GM21515 (cell line): ENCODE results near the gene GANAB.
"Not testable (repeated sequence)": the region's sequence is repeated elsewhere in the genome, so short reads cannot be mapped to it uniquely, and the experiment has no call there.

ENCODE experiments used
- ATAC-seq: cut with Tn5 transposase; IDR thresholded peaks from one replicate; pipeline ENCODE4 v1.9.1; 2021; ENCODE audit not compliant: unreplicated experiment

GANAB gene

DNA sequence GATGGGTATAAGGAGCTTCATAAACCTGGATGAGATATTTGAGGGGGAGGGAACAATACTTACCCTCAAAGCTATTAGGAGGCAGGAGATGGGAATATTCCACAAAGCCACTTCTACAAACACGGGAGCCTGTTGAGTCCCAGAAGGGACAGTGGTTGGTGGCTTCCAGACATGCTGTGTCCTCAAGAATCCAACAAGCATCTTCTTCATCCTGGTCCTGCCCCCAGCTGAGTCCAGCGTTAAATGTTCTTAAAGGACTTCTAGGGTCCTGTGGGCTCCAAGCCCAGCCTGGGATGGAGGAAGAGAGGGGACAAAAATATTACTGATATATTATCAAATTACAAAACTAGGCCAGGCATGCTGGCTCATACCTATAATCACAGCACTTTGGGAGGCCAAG, 21.0 kb upstream of the GANAB start:
- ATAC-seq = no peak

DNA sequence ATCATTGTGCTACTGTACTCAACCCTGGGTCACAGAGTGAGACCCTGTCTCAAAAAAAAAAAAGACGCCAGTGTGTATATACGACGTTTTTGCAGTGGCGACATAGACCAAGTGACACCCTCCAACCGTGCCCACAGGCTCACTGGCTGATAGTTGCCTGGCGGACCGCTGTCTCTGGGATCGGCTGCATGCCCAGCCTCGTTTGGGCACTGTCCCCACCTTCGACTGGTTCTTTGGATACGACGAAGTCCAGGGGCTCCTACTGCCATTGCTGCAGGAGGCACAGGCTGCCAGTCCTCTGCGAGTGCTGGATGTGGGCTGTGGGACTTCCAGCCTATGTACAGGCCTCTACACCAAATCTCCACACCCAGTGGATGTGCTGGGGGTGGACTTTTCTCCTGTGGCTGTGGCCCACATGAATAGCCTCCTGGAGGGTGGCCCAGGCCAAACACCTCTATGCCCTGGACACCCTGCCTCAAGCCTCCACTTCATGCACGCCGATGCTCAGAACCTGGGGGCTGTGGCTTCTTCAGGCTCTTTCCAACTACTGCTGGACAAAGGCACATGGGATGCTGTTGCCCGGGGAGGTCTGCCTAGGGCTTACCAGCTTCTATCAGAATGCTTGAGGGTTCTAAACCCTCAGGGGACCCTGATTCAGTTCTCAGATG, 20.0 kb upstream of the GANAB start:
- no peak for ATAC-seq

DNA sequence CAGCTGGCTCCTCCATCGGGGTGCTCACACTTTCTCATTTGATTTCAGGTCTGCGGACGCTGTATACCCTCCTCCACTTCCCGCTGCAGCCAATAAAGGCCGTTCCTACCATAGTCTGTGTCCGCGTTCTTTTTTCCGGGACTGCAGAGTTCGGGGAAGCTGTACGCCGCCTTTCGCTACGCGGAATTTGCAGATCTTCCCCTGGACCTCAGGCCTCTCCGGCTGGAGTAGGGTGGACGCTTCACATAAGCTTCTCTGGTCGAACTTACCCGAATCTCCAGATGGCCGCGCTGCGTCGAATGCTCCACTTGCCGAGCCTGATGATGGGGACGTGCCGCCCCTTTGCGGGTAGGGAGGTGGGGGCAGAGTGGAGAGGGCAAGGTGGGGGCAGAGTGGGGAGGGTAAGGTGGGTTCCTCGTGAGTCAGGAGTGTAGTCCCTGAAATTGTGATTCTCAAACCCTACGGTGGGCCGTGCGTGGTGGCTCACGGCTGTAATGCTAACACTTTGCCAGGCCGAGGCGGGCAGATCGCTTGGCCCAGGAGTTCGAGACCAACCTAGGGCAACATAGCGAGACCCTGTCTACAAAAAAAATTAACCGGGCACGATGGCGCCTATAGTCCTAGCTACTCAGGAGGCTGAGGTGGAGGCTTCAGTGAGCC, 19.3 kb upstream of the GANAB start:
- ATAC-seq = peak; percentile 24

DNA sequence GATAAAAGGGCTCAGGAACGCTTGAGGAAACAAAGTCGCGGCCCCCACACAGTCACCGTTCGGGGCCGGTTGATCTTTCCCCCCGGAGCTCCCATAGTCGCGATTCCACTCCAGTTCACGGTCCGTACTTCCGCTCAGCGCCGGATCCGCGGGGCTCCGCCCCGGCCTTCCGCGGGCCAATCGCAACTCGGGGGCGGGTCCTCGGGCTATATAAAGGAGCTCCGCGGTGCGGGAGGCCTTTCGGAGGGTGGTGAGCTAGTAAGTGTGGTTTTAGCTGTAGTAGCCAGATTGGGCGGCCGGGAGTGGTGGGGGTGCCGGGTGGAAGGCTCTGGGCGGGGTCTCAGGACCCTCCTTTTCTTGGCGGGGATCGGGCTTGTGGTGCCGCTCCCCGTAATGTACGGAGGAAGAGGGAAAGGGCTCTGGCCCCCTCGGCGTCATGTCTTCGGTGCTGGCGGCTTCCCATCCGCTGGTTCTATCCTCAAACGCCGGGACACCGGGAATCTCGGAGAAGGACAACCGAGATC, 18.7 kb upstream of the GANAB start, which contains the start of the genes C11orf98 and CSKMT:
Gene C11orf98, minus strand, starts transcription at position 136 of the 524 bp plus-strand sequence. Its CDS starts 41 bp downstream, at position 95.
Gene CSKMT, plus strand, starts transcription at position 238 of the 524 bp plus-strand sequence. CDS start 568 bp downstream, outside the sequence.
- peak; percentile 67 for ATAC-seq

DNA sequence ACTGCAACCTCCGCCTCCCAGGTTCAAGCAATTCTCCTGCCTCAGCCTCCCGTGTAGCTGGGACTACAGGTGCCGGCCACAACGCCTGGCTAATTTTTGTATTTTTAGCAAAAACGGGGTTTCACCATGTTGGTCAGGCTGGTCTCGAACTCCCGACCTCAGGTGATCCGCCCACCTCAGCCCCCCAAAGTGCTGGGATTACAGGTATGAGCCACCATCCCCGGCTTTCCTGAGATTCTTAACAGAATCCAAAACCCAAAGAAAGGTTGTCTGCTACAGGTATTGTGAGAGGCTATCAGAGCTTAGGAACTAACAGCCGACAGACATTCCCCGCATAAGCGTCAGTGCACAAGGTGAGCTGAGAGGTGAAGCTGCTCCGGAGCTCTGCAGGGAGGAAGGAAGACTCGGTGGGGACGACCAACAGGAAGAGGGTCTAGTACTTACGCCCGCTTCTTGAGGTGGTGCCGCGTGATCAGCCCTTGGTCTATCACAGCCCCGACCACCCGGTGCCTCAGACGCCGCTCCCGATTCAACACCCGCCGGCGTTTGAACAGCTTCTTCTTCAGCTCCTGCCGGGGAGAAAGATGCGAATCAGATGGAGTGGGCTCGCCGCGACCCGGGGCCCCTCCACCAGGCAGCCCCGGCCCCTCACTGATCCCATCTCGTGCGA, 18.1 kb upstream of the GANAB start:
- peak; percentile 27 for ATAC-seq

DNA sequence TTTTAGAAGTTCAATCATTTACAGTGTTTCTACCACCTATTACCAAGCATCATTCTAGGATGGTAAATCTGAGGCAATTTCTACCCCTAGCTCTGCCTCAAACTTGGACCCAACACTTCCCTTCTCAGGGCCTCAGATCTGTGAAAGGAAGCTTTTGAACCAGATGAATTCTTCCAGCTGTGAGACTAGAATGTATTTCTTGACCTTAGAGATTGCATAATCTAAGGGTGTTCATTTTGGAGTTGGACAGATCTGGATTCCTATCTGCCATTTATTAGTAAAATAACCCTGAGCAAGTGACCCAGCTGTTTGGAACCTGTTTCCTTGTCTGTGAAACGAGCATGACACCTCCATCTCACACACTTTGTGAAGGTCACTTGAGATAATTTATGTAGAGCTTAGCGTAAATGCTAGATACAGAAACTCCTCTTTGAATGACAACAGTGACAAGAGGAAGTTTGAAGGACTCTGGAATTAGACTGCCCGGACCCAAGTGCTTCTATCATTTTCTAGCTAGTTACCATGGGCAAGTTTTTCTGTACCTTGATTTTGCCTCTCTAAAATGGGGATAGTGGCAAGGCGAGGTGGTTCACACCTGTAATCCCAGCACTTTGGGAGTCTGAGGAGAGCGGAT, 10.5 kb upstream of the GANAB start:
- no peak for ATAC-seq

DNA sequence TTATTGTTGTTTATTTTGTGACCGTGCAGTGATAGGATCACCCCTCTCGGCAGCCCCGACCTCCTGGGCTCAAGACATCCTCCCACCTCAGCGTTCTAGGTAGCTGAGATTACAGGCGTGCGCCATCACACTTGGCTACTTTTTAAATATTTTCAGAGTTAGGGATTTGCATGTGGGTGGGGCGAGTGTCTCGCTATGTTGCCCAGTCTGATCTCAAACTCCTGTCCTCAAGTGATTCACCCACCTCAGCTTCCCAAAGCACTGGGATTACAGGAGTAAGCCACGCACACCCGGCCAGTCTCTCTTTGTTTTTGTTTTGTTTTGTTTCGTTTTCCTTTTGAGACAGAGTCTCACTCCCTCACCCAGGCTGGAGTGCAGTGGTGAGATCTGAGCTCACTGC, 7.9 kb upstream of the GANAB start:
- ATAC-seq = no peak

DNA sequence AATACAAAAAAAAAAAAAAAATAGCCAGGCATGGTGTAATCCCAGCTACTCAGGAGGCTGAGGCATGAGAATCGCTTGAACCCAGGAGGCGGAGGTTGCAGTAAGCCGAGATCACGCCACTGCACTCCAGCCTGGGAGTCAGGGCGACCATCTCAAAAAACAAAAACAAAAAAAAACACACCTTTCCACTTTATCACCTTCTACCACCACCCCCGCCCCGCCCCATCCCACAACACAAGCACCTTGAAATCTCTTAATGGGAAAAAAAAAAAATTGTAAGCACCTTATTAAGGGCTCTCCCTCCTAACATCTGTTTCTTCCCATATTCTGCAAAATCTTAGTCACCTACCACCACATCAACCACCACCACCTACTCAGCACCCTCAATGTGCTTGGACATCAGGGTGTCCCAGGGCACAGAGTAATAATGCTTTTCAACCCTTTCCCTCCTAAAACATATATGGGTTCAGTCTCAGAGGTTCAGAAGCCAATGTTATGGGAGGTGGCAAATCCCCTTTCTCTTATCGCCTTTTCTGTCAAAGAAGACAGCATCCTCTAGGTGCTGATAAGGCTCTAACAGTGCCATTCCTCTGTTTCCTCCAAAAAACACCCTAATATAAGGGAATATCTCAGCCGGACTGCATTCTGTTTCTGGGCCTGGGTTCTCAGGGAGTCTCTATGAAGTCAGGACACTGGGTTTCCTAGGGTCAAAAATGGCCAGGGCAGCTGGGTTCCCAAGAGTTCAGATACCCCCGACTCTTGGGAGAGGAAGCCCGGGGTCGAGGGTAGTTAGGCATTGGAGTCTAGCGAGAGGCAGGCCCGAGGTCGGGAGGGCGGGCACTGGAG, 6.0 kb upstream of the GANAB start:
- ATAC-seq = no peak

DNA sequence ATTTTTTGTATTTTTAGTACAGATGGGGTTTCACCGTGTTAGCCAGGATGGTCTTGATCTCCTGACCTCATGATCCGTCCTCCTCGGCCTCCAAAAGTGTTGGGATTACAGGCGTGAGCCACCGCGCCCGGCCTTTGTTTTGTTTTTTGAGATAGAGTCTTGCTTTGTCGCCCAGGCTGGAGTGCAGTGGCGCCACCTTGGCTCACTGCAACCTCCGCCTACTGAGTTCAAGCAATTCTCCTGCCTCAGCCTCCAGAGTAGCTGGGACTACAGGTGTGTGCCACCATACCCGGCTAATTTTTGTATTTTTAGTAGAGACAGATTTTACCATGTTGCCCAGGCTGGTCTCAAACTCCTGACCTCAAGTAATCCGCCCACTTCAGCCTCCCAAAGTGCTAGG, 3.9 kb upstream of the GANAB start:
- ATAC-seq = not testable (repeated sequence)

DNA sequence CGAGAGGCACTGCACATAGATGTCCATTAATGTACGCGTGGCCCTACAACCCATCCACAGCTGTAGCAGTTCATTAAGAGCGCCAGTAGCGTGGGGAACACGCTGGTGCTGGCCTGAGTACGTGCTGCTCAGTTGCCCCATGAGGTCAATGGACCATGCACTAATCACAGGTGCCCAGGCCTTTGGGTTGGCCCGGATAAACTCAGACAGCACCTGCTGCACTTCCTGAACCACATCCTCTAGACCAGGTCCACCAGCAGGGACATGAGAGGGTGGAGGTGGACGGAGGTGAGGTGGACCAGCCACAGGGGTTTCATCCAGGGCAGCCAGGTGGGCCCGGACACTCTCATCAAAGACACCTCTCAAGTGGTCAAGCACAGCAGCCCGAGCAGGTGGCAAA, 3.1 kb upstream of the GANAB start:
- ATAC-seq = no peak

DNA sequence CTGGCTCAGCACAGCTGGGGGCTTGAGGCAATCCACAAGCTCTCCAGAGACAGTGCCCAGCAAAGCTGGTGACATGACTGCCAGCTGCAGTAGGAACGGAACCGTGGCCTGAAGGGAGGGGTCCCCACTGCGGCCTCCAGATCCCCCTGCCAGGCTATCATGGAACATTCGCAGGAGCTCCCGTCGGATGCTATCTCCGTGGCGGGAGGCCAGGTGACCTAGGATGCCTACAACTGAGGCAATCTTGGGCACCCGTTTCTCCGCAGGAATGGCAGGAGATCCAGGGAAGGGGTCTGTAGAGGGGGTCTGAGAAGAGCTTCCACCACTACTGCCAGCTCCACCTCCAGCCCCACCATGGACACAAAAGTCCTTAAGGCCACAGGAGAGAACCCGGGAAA, 2.6 kb upstream of the GANAB start:
- no peak for ATAC-seq

DNA sequence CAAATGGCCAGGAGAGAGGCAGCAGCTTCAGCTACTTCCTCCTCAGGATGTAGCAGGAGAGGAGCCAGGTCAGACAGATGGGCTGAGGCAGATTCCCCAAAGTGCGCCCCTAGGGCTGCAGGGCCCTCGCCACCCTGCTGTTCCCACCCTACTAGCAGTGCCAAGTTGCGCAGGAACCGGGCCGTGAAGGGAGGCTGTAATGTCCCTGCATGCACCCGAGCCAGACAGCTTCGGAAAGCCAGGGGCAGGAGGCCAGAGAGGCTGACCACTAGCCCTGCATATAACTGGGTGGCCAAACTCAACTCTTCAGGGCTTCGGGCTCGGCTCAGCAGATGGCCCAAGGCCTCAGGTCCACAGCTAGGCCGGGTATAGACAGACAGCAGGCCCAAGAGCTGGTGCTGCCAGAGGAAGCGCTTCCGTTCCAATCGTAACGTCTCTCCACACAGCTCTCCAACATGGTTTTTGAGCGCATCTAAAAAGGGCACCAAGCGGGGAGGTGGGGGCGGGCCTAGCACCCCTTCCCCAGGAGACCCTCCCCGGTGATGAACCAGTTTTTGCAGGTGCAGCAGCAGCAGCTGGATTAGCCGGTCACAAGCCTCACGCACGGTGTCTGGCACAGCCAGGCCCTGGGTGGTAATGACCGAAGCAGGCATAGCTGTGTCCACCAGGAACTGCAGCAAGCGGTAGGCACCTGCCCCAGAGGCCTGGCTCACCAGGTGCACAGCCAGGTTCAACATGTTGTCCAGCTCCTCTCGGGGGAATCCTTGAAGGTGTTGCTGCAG, 2.0 kb upstream of the GANAB start:
- no peak for ATAC-seq

DNA sequence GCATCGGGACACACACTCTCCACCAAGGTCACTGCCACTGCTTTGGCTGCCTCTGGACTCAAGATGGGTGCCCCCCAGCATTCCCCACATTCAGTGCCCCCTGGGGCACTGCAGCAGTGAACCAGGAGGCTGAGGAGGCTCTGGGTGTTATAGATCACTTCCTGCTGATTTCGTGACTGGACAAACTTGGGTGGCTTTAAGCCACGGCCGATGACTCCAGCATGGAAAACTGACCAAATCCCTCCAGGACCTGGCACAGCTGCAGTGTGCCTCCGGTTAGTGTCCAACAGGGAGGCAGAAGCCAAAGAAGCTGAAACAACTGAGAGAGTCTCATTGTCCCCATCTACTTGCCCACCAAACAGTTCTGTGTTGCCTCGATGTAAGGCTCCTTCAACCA, 1.2 kb upstream of the GANAB start:
- no peak for ATAC-seq

DNA sequence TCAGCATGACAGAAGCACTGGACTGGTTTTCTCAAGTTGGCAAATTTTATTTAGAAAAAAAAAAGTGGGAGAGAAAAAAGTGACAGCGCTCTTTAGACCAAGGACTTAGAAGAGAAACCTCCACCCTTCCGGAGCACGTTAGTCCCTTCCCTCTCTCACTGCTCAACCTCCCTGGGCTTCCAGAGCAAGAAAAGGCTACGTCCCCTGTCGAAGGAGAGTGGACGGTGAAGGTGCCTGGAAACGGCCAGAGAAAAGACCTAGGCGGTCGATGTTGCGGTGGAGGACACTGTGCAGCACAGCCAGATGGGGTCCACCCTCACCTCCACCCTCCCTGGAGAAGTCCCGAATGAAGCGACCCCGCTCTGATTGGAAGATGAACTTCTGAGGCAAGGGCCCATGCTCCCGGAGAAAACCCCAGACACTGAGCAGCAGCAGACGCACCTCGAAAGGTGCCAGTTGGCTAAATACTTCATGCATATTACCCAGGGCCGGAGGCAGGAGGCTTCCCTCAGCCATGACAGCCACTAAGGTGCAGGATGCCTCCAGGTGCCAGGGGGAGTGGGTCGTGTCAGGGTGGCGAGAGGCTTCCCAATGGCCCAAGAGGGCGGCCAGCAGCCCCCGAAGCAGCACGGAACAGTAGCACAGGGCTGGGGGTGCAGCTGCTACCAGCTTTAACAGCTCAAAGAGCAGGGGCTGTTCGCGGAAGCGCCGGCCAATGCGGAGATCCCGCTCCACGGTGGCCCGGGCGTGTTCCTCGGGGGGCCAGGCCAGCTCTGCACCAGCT, 604 bp upstream of the GANAB start:
- ATAC-seq = no peak

DNA sequence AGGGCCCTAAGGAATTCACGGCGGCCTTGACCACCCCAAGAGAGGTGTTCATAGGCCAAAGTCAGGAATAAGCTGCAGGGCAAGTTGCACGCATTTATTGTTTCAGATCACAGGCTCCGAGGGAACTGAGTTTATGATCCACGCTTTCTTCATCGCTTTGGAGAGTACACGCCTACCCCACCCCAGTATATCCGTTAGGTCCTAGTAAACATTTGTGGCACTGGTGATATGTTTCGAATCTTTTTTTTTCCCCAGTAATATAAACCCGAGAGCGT, 805 bp downstream of the GANAB start:
- ATAC-seq = no peak

DNA sequence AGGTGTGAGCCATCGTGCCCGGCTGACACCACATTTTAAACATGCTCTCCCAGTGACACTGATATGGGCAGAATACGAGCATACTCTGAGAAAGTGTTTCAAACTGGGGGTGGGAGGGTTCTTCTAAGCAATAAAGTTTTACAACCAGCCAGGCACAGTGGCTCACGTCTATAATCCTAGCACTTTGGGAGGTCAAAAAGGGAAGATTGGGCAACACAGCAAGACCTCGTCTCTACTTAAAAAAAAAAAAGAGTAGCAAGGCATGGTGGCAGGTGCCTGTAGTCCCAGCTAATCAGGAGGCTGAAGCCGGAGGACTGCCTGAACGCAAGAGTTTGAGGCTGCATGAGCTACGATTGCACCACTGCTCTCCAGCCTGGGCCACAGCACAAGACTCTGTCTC, 2.2 kb downstream of the GANAB start:
- no peak for ATAC-seq

DNA sequence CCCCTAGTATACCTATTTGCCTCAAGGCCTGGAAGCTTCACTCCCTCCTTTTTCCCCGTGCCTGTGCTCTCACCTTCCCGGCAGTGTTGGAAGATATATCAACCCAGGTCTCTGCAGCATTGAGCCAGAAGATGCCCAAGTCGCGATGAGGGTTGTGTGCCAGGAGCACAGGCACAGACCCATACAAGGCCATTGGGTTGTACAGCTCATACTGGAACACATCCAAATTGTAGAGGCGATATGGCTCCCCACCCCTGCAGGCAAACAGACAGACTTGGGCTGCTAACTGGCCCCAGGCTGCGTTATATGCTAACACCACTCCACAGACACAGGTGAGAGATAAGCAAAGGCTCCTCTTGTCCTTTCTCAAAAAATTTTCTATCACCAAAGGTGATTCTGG, 13.9 kb downstream of the GANAB start:
- no peak for ATAC-seq

DNA sequence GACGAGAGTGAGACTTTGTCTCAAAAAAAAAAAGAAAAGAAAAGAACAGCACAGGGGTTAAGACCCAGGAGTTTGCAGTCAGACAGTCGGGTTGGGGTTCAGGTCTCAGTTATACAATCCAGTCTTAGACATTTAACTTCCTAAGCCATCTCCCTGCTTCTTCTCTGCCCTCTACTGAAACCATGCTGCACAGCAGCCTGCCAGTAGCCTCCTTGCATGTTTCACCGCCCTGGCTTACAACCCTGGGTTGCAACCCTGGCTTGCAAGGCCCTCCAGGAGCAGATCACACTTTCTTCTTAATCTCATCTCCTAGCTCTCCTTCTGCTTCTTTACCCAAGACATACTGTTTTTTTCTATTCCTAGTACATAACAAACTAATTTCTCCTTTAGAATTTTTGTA, 18.7 kb downstream of the GANAB start:
- no peak for ATAC-seq

DNA sequence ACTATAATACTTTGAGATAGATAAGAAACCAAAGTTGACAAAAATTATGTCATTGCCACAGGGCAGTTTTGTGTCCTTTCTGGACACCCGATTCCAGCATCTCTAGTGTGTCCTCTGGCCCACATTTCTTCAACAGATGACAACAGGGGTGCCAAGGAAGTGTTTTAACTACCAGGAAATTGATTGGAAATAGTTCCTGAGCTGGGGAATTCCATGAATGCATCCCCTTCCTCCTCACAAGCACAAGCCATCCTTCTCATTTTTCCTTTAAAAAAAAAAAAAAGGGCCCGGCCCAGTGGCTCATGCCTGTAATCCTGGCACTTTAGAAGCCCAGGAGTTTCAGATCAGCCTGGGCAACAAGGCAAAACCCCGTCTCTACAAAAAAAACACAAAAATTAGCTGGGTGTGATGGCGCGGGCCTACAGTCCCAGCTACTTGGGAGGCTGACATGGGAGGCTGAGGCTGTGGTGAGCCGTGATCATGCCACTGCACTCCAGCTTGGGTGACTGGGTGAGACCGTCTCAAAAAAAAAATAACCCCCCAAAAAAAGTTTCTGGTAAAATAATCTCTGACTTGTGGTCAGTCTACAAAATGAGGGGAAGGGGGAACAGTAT, 23.8 kb downstream of the GANAB start:
- no peak for ATAC-seq
